ENCODE measurements around the gene ARRDC1.

Gene ARRDC1

GRCh38 chr9:137638680-137639079 is 33.2 kb downstream of the ARRDC1 start:
- Histone ChIP-seq H3K9me3 (ENCODE audit: low read length) (no peaks in the 10 kb centered on the region), H3F3A (ENCODE audit: insufficient read depth, low read length) (peaks cover 4% of the 10 kb centered on the region; the same call in 1 of the 2 replicates), H3K4me3 (ENCODE audit: low read depth, low read length, poor library complexity, severe bottlenecking) (peak overlapping the region; percentile 37), H3K9me2 (ENCODE audit: low read depth, low read length) (no peaks in the 10 kb centered on the region), H3K27me3 (ENCODE audit: insufficient read depth, low read length) (no peaks in the 10 kb centered on the region), H4K20me1 (ENCODE audit: insufficient read depth, low read length) (no peaks in the 10 kb centered on the region), H3K4me2 (ENCODE audit: low read length) (peak overlapping the region; percentile 62), H2AFZ (ENCODE audit: low read length) (no peak overlapping the region), H3K27ac (ENCODE audit: low read depth, low read length, poor library complexity, severe bottlenecking) (peak overlapping the region; percentile 46), H3K9ac (ENCODE audit: low read length) (peak overlapping the region; percentile 45; the same call in 1 of the 2 replicates), H3K36me3 (ENCODE audit: insufficient read depth, low read length) (peaks cover 25% of the 10 kb centered on the region), H3K4me1 (ENCODE audit: insufficient read depth, low read length, severe bottlenecking) (peaks cover 29% of the 10 kb centered on the region), H3K79me2 (ENCODE audit: insufficient read depth, low read length) (peaks cover 90% of the 10 kb centered on the region)
- TF ChIP-seq EZH2 (IDR thresholded peaks at IDR 0.05; ENCODE audit: borderline replicate concordance, low read length), result no peak

GRCh38 chr9:137639303-137640051 is 34.0 kb downstream of the ARRDC1 start:
- H2AFZ ChIP-seq (ENCODE audit: low read length), result no peak overlapping the region
- peaks cover 29% of the 10 kb centered on the region for H3K4me1 ChIP-seq (ENCODE audit: insufficient read depth, low read length, severe bottlenecking)
- H3K79me2 ChIP-seq (ENCODE audit: insufficient read depth, low read length), result peaks cover 85% of the 10 kb centered on the region
- H4K20me1 ChIP-seq (ENCODE audit: insufficient read depth, low read length), result no peaks in the 10 kb centered on the region
- H3K36me3 ChIP-seq (ENCODE audit: insufficient read depth, low read length), result peaks cover 30% of the 10 kb centered on the region
- H3K4me2 ChIP-seq (ENCODE audit: low read length), result peak overlapping the region; percentile 62
- no peaks in the 10 kb centered on the region for H3K9me2 ChIP-seq (ENCODE audit: low read depth, low read length)
- H3K9ac ChIP-seq (ENCODE audit: low read length), result peak overlapping the region; percentile 45
- H3F3A ChIP-seq (ENCODE audit: insufficient read depth, low read length), result no peaks in the 10 kb centered on the region
- peak overlapping the region; percentile 37 for H3K4me3 ChIP-seq (ENCODE audit: low read depth, low read length, poor library complexity, severe bottlenecking)
- H3K9me3 ChIP-seq (ENCODE audit: low read length), result no peaks in the 10 kb centered on the region
- H3K27ac ChIP-seq (ENCODE audit: low read depth, low read length, poor library complexity, severe bottlenecking), result peak overlapping the region; percentile 46
- no peaks in the 10 kb centered on the region for H3K27me3 ChIP-seq (ENCODE audit: insufficient read depth, low read length)
- TF ChIP-seq CTCF (IDR thresholded peaks at IDR 0.05; ENCODE audit: low read length) (no peak), EZH2 (IDR thresholded peaks at IDR 0.05; ENCODE audit: borderline replicate concordance, low read length) (no peak)

- no peaks in the 10 kb centered on the region for H3K9me3 ChIP-seq (ENCODE audit: low read length)
- no peak overlapping the region for H3K27ac ChIP-seq (ENCODE audit: low read depth, low read length, poor library complexity, severe bottlenecking)
- TF ChIP-seq CTCF (IDR thresholded peaks at IDR 0.05; ENCODE audit: low read length) (no peak), EZH2 (IDR thresholded peaks at IDR 0.05; ENCODE audit: borderline replicate concordance, low read length) (no peak)
- H3K9ac ChIP-seq (ENCODE audit: low read length), result no peak overlapping the region
- H3K4me3 ChIP-seq (ENCODE audit: low read depth, low read length, poor library complexity, severe bottlenecking), result no peak overlapping the region
- H3K79me2 ChIP-seq (ENCODE audit: insufficient read depth, low read length), result peaks cover 85% of the 10 kb centered on the region
- peaks cover 30% of the 10 kb centered on the region for H3K36me3 ChIP-seq (ENCODE audit: insufficient read depth, low read length)
- H3K4me1 ChIP-seq (ENCODE audit: insufficient read depth, low read length, severe bottlenecking), result peaks cover 29% of the 10 kb centered on the region
- H2AFZ ChIP-seq (ENCODE audit: low read length), result no peak overlapping the region
- H4K20me1 ChIP-seq (ENCODE audit: insufficient read depth, low read length), result no peaks in the 10 kb centered on the region
- H3K9me2 ChIP-seq (ENCODE audit: low read depth, low read length), result no peaks in the 10 kb centered on the region
- no peaks in the 10 kb centered on the region for H3F3A ChIP-seq (ENCODE audit: insufficient read depth, low read length)
- no peak overlapping the region for H3K4me2 ChIP-seq (ENCODE audit: low read length)
- no peaks in the 10 kb centered on the region for H3K27me3 ChIP-seq (ENCODE audit: insufficient read depth, low read length)
Measured at GRCh38 chr9:137640862-137641261, 35.4 kb downstream of the ARRDC1 start.
